Measurements from ENCODE around the gene OR6K6. TPM values are rescaled to one million over a fixed set of nuclear protein-coding genes. Genes with fewer than 3 reads are reported as not detected.

The OR6K6 gene
- polyA plus RNA-seq, 1 donor from 2014 or later, result not detected

DNA sequence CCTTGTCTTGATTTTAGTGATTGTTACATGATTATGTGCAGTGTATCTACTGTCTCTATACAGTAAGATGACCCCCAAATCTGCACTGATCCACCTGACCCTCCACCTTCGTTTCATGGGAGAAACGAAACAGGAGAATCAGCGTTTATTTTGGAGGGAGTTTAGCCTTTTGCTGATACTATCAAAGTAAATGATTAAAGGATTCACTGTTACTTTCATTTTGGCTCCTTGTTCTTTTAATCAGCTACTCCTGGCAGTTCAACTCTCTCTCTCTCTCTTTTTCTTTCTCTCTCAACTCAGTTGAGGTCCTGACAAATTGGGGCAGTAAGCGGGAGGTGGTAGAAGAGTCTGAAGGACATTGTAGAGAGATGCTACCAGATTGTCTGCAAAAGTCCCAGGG, 24.1 kb upstream of the OR6K6 start:
- Histone ChIP-seq H3K27me3 (ENCODE audit: insufficient read depth, low read depth, low read length) (no peaks in the 10 kb centered on the region), H3K27ac (ENCODE audit: low read length) (no peak overlapping the region), H3K9me2 (ENCODE audit: insufficient read depth, low read length) (no peaks in the 10 kb centered on the region), H3K4me2 (ENCODE audit: low read length) (no peak overlapping the region), H4K20me1 (ENCODE audit: insufficient read depth) (no peaks in the 10 kb centered on the region), H3K9ac (ENCODE audit: low read length) (no peak overlapping the region), H3K36me3 (ENCODE audit: insufficient read depth, low read length) (no peaks in the 10 kb centered on the region), H3K4me3 (ENCODE audit: low read length) (no peak overlapping the region), H3K9me3 (ENCODE audit: low read length) (no peaks in the 10 kb centered on the region), H3F3A (ENCODE audit: insufficient read depth, low read length, poor library complexity, severe bottlenecking) (no peaks in the 10 kb centered on the region), H3K79me2 (replicated peaks; ENCODE audit: insufficient read depth, low read length) (no peaks in the 10 kb centered on the region), H2AFZ (ENCODE audit: low read depth, low read length) (no peak overlapping the region)
- TF ChIP-seq, protein P1, sequence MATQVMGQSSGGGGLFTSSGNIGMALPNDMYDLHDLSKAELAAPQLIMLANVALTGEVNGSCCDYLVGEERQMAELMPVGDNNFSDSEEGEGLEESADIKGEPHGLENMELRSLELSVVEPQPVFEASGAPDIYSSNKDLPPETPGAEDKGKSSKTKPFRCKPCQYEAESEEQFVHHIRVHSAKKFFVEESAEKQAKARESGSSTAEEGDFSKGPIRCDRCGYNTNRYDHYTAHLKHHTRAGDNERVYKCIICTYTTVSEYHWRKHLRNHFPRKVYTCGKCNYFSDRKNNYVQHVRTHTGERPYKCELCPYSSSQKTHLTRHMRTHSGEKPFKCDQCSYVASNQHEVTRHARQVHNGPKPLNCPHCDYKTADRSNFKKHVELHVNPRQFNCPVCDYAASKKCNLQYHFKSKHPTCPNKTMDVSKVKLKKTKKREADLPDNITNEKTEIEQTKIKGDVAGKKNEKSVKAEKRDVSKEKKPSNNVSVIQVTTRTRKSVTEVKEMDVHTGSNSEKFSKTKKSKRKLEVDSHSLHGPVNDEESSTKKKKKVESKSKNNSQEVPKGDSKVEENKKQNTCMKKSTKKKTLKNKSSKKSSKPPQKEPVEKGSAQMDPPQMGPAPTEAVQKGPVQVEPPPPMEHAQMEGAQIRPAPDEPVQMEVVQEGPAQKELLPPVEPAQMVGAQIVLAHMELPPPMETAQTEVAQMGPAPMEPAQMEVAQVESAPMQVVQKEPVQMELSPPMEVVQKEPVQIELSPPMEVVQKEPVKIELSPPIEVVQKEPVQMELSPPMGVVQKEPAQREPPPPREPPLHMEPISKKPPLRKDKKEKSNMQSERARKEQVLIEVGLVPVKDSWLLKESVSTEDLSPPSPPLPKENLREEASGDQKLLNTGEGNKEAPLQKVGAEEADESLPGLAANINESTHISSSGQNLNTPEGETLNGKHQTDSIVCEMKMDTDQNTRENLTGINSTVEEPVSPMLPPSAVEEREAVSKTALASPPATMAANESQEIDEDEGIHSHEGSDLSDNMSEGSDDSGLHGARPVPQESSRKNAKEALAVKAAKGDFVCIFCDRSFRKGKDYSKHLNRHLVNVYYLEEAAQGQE (IDR thresholded peaks at IDR 0.05; ENCODE audit: borderline replicate concordance), result no peak
- TF ChIP-seq TAF1 (IDR thresholded peaks at IDR 0.05; ENCODE audit: low read depth) (no peak), MXI1 (conservative IDR thresholded peaks at IDR 0.05; ENCODE audit: poor library complexity, severe bottlenecking) (no peak), RAD21 (conservative IDR thresholded peaks at IDR 0.05) (no peak), EZH2 (IDR thresholded peaks at IDR 0.05; ENCODE audit: borderline replicate concordance, insufficient read depth, low read length, poor library complexity, severe bottlenecking) (no peak), EP300 (conservative IDR thresholded peaks at IDR 0.05; ENCODE audit: poor library complexity, severe bottlenecking) (no peak), POLR2AphosphoS5 (IDR thresholded peaks at IDR 0.05) (no peak), SMC3 (conservative IDR thresholded peaks at IDR 0.05; ENCODE audit: poor library complexity) (no peak)
- TF ChIP-seq, protein P2, sequence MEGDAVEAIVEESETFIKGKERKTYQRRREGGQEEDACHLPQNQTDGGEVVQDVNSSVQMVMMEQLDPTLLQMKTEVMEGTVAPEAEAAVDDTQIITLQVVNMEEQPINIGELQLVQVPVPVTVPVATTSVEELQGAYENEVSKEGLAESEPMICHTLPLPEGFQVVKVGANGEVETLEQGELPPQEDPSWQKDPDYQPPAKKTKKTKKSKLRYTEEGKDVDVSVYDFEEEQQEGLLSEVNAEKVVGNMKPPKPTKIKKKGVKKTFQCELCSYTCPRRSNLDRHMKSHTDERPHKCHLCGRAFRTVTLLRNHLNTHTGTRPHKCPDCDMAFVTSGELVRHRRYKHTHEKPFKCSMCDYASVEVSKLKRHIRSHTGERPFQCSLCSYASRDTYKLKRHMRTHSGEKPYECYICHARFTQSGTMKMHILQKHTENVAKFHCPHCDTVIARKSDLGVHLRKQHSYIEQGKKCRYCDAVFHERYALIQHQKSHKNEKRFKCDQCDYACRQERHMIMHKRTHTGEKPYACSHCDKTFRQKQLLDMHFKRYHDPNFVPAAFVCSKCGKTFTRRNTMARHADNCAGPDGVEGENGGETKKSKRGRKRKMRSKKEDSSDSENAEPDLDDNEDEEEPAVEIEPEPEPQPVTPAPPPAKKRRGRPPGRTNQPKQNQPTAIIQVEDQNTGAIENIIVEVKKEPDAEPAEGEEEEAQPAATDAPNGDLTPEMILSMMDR (IDR thresholded peaks at IDR 0.05; ENCODE audit: poor library complexity, severe bottlenecking), result no peak

DNA sequence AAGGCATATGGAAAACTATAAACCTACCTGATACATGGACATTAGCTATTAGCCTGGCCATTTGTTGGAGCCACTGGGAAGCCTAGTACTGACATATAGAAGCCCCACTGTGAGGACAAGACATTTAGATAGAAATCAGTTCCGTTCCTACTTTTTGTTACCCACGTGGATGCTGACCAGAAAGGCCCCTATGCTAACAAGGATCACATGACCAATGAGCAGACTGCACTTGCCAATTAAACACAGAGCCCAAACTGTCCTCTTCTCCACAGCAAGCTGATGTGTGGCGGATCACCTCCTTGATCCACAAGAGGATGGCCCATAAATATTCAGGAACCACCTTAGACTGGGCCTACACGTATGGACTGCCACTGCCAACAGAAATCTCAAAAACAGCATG, 22.8 kb upstream of the OR6K6 start:
- Histone ChIP-seq H3F3A (ENCODE audit: insufficient read depth, low read length, poor library complexity, severe bottlenecking) (no peaks in the 10 kb centered on the region), H3K4me2 (ENCODE audit: low read length) (no peak overlapping the region), H3K79me2 (replicated peaks; ENCODE audit: insufficient read depth, low read length) (no peaks in the 10 kb centered on the region), H3K9me2 (ENCODE audit: insufficient read depth, low read length) (no peaks in the 10 kb centered on the region), H3K27ac (ENCODE audit: low read length) (no peak overlapping the region), H3K4me3 (ENCODE audit: low read length) (no peak overlapping the region), H3K36me3 (ENCODE audit: insufficient read depth, low read length) (no peaks in the 10 kb centered on the region), H2AFZ (ENCODE audit: low read depth, low read length) (no peak overlapping the region), H3K27me3 (ENCODE audit: insufficient read depth, low read depth, low read length) (no peaks in the 10 kb centered on the region), H3K9me3 (ENCODE audit: low read length) (no peaks in the 10 kb centered on the region), H4K20me1 (ENCODE audit: insufficient read depth) (no peaks in the 10 kb centered on the region), H3K9ac (ENCODE audit: low read length) (no peak overlapping the region)
- TF ChIP-seq, protein P1 (IDR thresholded peaks at IDR 0.05; ENCODE audit: borderline replicate concordance), result no peak
- TF ChIP-seq, protein P2 (IDR thresholded peaks at IDR 0.05; ENCODE audit: poor library complexity, severe bottlenecking), result no peak
- no peak for TF ChIP-seq EP300 (conservative IDR thresholded peaks at IDR 0.05; ENCODE audit: poor library complexity, severe bottlenecking)
- no peak for TF ChIP-seq TAF1 (IDR thresholded peaks at IDR 0.05; ENCODE audit: low read depth)
- TF ChIP-seq SMC3 (conservative IDR thresholded peaks at IDR 0.05; ENCODE audit: poor library complexity), result no peak
- TF ChIP-seq POLR2AphosphoS5 (IDR thresholded peaks at IDR 0.05), result no peak
- TF ChIP-seq EZH2 (IDR thresholded peaks at IDR 0.05; ENCODE audit: borderline replicate concordance, insufficient read depth, low read length, poor library complexity, severe bottlenecking), result no peak
- no peak for TF ChIP-seq MXI1 (conservative IDR thresholded peaks at IDR 0.05; ENCODE audit: poor library complexity, severe bottlenecking)
- TF ChIP-seq RAD21 (conservative IDR thresholded peaks at IDR 0.05), result no peak
